ENCODE results near the gene FBXW7. TPM values are rescaled to one million over a fixed set of nuclear protein-coding genes. Genes with fewer than 3 reads are reported as not detected.

Gene FBXW7
- total and polyA plus RNA-seq, 2 donors (not counting 1 experiment from before 2014, with no cell fraction given), result 23.0 to 125 TPM

DNA sequence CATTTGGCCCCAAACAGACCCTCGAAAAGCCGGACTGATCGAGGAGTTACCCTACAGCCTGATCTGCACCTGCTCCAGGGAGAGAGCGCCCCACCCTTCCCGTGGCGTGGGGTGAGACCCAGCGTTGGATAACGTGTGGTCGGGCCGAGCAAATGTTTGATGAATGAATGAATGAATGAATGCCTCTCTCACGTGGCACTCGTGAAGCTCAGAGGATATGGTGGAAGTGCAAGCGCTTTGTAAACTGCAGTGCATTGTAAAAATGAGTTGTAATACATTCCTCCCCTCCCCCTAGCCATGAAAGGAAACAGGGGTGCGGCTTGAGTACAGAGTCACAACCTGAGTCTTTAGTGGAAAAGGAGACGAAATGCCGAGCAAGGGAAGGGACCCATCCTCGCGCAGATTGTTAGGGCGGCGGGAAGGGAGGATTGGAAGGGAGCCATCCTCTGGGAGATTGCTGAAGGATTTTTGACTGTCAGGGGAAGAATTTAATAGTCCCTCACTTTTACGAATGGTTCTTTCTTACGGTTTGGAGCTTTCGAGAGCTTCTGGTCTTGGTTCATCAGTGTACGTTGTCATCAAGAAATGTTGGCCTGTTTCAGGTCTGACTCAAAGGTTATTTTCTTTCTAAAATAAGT, 772 bp upstream of the FBXW7 start:
- Histone ChIP-seq H3K4me2 (replicated peaks; ENCODE audit: low read depth, low read length, poor library complexity, severe bottlenecking) (peak overlapping the region; percentile 77), H3K79me2 (ENCODE audit: control insufficient read depth, insufficient read depth, low read length) (peaks cover 79% of the 10 kb centered on the region), H3K4me1 (ENCODE audit: control insufficient read depth in 2 of 2, insufficient read depth in 2 of 2, low read length in 2 of 2) (peaks cover 25 to 35% of the 10 kb centered on the region in 2 donors), H3K9me3 (ENCODE audit: control extremely low read depth in 1 of 3, control insufficient read depth in 2 of 3, insufficient read depth in 1 of 3, low read length in 2 of 3) (peaks cover 0 to 17% (median 0%) of the 10 kb centered on the region in 3 donors), H2AFZ (ENCODE audit: insufficient read depth, low read depth, low read length, poor library complexity, severe bottlenecking) (peak overlapping the region; percentile 91), H3K4me3 (ENCODE audit: control extremely low read depth in 1 of 5, extremely low read depth in 1 of 5, insufficient read depth in 1 of 5, low read depth in 2 of 5, low read length in 4 of 5) (peak overlapping the region; percentile 58 to 91 (median 81)), H3K27me3 (replicated peaks in 1 of 4; ENCODE audit: control extremely low read depth in 1 of 4, control insufficient read depth in 3 of 4, insufficient read depth in 4 of 4, low read length in 3 of 4) (no peaks in the 10 kb centered on the region), H3K36me3 (replicated peaks in 1 of 2; ENCODE audit: control extremely low read depth in 1 of 2, control insufficient read depth in 1 of 2, extremely low read depth in 1 of 2, insufficient read depth in 2 of 2, low read length in 1 of 2) (peaks cover 0 to 11% of the 10 kb centered on the region in 2 experiments), H3K9ac (ENCODE audit: low read length) (peak overlapping the region; percentile 84), H4K20me1 (ENCODE audit: control insufficient read depth, insufficient read depth, low read length, poor library complexity, severe bottlenecking) (peaks cover 32% of the 10 kb centered on the region), H3K27ac (ENCODE audit: low read length in 2 of 2) (peak overlapping the region; percentile 83 to 88)
- ChIA-PET POLR2A (interaction anchor here (0.9 to 2.1 kb wide), 10 partner anchors 15 to 242 kb away, joined by 3 to 9 read pairs (median 4); partner anchors contain the start of gene TIGD4), CTCF (interaction anchor here (1.0 to 3.6 kb wide), 7 partner anchors 15 to 142 kb away, joined by 3 to 30 read pairs (median 3); no protein-coding TSS in a partner anchor)
- no peak for DNase-seq
- 0% methylated on average over 15 of the region's 24 CpGs for WGBS (ENCODE audit: insufficient coverage)
- Mint-ChIP-seq H3K27ac (peak overlapping the region; percentile 96), H3K4me1 (peaks cover 63% of the 10 kb centered on the region), H3K4me3 (peak overlapping the region; percentile 98), H3K27me3 (no peaks in the 10 kb centered on the region), H3K9me3 (ENCODE audit: insufficient read depth) (no peaks in the 10 kb centered on the region)
- TF ChIP-seq EZH2 (IDR thresholded peaks at IDR 0.05; ENCODE audit: borderline replicate concordance, insufficient read depth, low read depth, low read length, poor library complexity, severe bottlenecking), result no peak
- TF ChIP-seq, protein P1, sequence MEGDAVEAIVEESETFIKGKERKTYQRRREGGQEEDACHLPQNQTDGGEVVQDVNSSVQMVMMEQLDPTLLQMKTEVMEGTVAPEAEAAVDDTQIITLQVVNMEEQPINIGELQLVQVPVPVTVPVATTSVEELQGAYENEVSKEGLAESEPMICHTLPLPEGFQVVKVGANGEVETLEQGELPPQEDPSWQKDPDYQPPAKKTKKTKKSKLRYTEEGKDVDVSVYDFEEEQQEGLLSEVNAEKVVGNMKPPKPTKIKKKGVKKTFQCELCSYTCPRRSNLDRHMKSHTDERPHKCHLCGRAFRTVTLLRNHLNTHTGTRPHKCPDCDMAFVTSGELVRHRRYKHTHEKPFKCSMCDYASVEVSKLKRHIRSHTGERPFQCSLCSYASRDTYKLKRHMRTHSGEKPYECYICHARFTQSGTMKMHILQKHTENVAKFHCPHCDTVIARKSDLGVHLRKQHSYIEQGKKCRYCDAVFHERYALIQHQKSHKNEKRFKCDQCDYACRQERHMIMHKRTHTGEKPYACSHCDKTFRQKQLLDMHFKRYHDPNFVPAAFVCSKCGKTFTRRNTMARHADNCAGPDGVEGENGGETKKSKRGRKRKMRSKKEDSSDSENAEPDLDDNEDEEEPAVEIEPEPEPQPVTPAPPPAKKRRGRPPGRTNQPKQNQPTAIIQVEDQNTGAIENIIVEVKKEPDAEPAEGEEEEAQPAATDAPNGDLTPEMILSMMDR (IDR thresholded peaks at IDR 0.05), result no peak
- peak; percentile 43 for ATAC-seq (ENCODE audit: low read depth)
- intact Hi-C loops (cut with micrococcal nuclease), result loop anchor here (1.0 to 5.0 kb wide), 8 partner anchors 16 to 1519 kb away; partner anchors contain the start of genes ARFIP1, GATB, LRBA and TIGD4
